ENCODE measurements around the gene GFRA1. TPM values are rescaled to one million over a fixed set of nuclear protein-coding genes. Genes with fewer than 3 reads are reported as not detected.

Gene GFRA1
- total and polyA plus RNA-seq, 7 experiments from 2014 or later = not detected

DNA sequence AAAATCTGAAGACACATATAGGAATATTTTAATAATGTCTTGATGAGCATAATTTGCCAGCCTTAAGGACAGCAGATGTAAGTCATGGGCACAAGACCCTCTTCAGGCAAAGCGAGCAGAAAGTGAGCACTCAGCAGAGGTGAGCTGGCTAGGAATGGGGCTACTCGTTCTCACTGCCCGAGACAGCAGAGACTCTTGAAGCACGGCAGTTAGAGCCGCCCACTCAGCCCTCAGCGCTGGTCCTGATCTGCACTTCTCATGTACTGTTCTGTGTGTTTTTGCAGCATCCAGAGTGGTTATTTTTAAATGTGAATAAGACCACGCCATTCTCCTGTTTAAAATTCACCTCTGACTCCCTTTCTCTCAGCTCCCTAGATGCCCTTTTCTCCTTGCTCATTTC is 65.3 kb downstream of the GFRA1 start:
- no peak overlapping the region for H3K4me3 Mint-ChIP-seq
- Histone ChIP-seq H3K27me3 (ENCODE audit: control insufficient read depth in 2 of 2, insufficient read depth in 2 of 2, low read length in 2 of 2) (no peaks in the 10 kb centered on the region), H3K4me3 (ENCODE audit: low read length) (no peak overlapping the region), H3K36me3 (ENCODE audit: control insufficient read depth in 2 of 3, insufficient read depth in 3 of 3, low read length in 3 of 3) (no peaks in the 10 kb centered on the region), H3K9me3 (ENCODE audit: control insufficient read depth in 2 of 3, low read length in 3 of 3) (no peaks in the 10 kb centered on the region), H3K4me1 (ENCODE audit: control insufficient read depth in 2 of 2, insufficient read depth in 2 of 2, low read length in 2 of 2) (no peaks in the 10 kb centered on the region), H3K27ac (ENCODE audit: low read depth, low read length) (no peak overlapping the region)
- intact Hi-C loops (cut with micrococcal nuclease) = no loop called here
- DNase-seq (no peak), ATAC-seq (no peak)
- POLR2A ChIA-PET = no interaction called here
- no peak overlapping the region for H3K27ac Mint-ChIP-seq
- H3K4me1 Mint-ChIP-seq = no peaks in the 10 kb centered on the region
- peaks cover 0 to 19% (median 0%) of the 10 kb centered on the region in 5 donors for H3K27me3 Mint-ChIP-seq
- CTCF ChIA-PET = no interaction called here
- no peaks in the 10 kb centered on the region for H3K36me3 Mint-ChIP-seq
- peaks cover 0 to 6% (median 0%) of the 10 kb centered on the region in 11 donors for H3K9me3 Mint-ChIP-seq

DNA sequence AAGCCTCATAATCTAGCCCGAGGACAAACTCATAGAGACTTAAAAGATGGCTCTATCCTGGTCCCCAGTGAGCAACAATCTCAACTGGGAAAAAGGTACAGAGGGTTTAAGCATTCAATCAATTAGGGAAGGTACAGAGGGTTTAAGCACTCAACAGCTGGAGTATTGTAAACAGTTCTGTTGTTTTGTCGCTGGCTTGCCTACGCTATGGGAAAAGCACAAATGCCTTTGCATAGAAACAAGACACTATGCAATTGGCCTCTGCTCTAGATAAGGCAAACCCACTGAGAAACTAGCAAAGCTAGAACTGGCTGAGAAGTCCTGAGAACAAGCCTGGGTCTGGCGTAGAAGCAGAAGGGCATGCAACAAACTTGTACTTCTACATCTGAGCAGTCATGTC is 69.3 kb downstream of the GFRA1 start:
- no peak overlapping the region for H3K27ac ChIP-seq (ENCODE audit: low read depth, low read length)
- POLR2A ChIA-PET = no interaction called here
- H3K9me3 ChIP-seq (ENCODE audit: control insufficient read depth in 2 of 3, low read length in 3 of 3) = no peaks in the 10 kb centered on the region
- no peaks in the 10 kb centered on the region for H3K27me3 ChIP-seq (ENCODE audit: control insufficient read depth in 2 of 2, insufficient read depth in 2 of 2, low read length in 2 of 2)
- Mint-ChIP-seq H3K36me3 (no peaks in the 10 kb centered on the region), H3K9me3 (peaks cover 0 to 5% (median 0%) of the 10 kb centered on the region in 11 donors), H3K27me3 (peaks cover 0 to 38% (median 5%) of the 10 kb centered on the region in 5 donors), H3K4me3 (no peak overlapping the region), H3K27ac (no peak overlapping the region), H3K4me1 (no peaks in the 10 kb centered on the region)
- ATAC-seq (no peak), DNase-seq (no peak)
- intact Hi-C loops (cut with micrococcal nuclease) = no loop called here
- no peaks in the 10 kb centered on the region for H3K4me1 ChIP-seq (ENCODE audit: control insufficient read depth in 2 of 2, insufficient read depth in 2 of 2, low read length in 2 of 2)
- CTCF ChIA-PET = no interaction called here
- H3K36me3 ChIP-seq (ENCODE audit: control insufficient read depth in 2 of 3, insufficient read depth in 3 of 3, low read length in 3 of 3) = no peaks in the 10 kb centered on the region
- no peak overlapping the region for H3K4me3 ChIP-seq (ENCODE audit: low read length)

DNA sequence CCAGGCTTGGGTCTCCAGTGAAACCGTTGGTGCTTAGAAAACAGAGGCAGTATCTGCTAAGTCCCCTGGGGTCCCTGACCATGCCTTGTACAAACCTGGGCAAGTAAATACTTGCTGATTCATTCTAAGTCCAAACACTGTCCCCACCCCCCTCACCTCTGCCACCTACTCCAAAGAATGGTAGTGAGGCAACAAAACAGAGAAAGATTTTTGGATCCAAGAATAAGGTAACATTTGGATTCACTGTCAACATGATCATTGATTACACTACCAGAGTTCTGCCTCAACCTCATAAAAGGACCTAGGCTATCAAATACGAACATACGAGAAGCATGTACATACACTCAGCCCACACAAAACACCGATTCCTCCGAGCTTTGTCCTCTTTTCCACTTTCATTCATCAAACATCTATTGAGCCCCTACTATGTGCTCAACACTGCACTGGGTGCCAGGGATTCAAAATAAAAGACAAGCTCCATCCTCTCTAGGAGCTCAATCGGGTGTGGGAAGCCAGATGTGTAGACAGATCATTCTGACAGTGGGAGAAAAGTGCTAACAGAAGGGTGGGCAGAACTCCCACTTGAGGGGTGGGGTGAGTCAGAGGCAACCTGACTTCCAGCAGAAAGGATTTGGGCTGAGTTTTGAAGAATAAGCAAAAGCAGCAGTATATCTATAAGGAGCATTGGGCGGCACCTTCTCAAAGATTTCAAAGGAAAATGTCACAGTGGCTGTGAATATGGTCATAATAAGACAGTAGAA is 71.2 kb downstream of the GFRA1 start:
- no peak for DNase-seq
- no peaks in the 10 kb centered on the region for H3K36me3 Mint-ChIP-seq
- H3K9me3 ChIP-seq (ENCODE audit: control insufficient read depth in 2 of 3, low read length in 3 of 3) = no peaks in the 10 kb centered on the region
- H3K4me1 Mint-ChIP-seq = no peaks in the 10 kb centered on the region
- no peaks in the 10 kb centered on the region for H3K4me1 ChIP-seq (ENCODE audit: control insufficient read depth in 2 of 2, insufficient read depth in 2 of 2, low read length in 2 of 2)
- H3K27me3 Mint-ChIP-seq = peaks cover 0 to 31% (median 5%) of the 10 kb centered on the region in 5 donors
- no peak overlapping the region for H3K27ac Mint-ChIP-seq
- H3K27me3 ChIP-seq (ENCODE audit: control insufficient read depth in 2 of 2, insufficient read depth in 2 of 2, low read length in 2 of 2) = no peaks in the 10 kb centered on the region
- no peak overlapping the region for H3K4me3 Mint-ChIP-seq
- H3K27ac ChIP-seq (ENCODE audit: low read depth, low read length) = no peak overlapping the region
- no peak for ATAC-seq
- H3K36me3 ChIP-seq (ENCODE audit: control insufficient read depth in 2 of 3, insufficient read depth in 3 of 3, low read length in 3 of 3) = no peaks in the 10 kb centered on the region
- ChIA-PET POLR2A (no interaction called here), CTCF (no interaction called here)
- H3K9me3 Mint-ChIP-seq = peaks cover 0 to 7% (median 0%) of the 10 kb centered on the region in 11 donors
- intact Hi-C loops (cut with micrococcal nuclease) = no loop called here
- H3K4me3 ChIP-seq (ENCODE audit: low read length) = no peak overlapping the region

DNA sequence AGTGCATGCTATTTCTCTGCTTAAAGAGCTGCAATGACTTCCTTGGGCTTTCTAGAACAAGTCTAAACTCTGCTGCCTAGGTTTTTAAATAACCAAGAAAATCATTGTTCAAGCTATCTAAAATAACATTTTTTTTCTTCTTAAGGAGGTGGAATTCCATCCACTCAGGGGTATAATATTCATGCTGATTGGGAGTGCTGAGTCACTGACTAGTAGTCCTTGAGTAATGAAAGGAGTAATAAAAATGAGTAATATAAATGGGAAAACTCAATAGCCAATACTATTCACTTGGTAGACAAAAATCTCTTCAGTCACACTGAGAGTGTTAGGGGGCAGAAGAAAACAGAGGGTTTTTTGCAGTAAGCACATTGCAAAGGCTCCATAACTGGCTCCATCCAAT is 72.0 kb downstream of the GFRA1 start:
- peaks cover 0 to 31% (median 5%) of the 10 kb centered on the region in 5 donors for H3K27me3 Mint-ChIP-seq
- Histone ChIP-seq H3K9me3 (ENCODE audit: control insufficient read depth in 2 of 3, low read length in 3 of 3) (no peaks in the 10 kb centered on the region), H3K27me3 (ENCODE audit: control insufficient read depth in 2 of 2, insufficient read depth in 2 of 2, low read length in 2 of 2) (no peaks in the 10 kb centered on the region), H3K27ac (ENCODE audit: low read depth, low read length) (no peak overlapping the region), H3K4me1 (ENCODE audit: control insufficient read depth in 2 of 2, insufficient read depth in 2 of 2, low read length in 2 of 2) (no peaks in the 10 kb centered on the region), H3K4me3 (ENCODE audit: low read length) (no peak overlapping the region), H3K36me3 (ENCODE audit: control insufficient read depth in 2 of 3, insufficient read depth in 3 of 3, low read length in 3 of 3) (no peaks in the 10 kb centered on the region)
- ChIA-PET POLR2A (no interaction called here), CTCF (no interaction called here)
- no peak for ATAC-seq
- H3K36me3 Mint-ChIP-seq = no peaks in the 10 kb centered on the region
- no peaks in the 10 kb centered on the region for H3K4me1 Mint-ChIP-seq
- H3K9me3 Mint-ChIP-seq = peaks cover 0 to 7% (median 0%) of the 10 kb centered on the region in 11 donors
- no peak overlapping the region for H3K4me3 Mint-ChIP-seq
- no peak overlapping the region for H3K27ac Mint-ChIP-seq
- DNase-seq = no peak
- intact Hi-C loops (cut with micrococcal nuclease) = no loop called here

DNA sequence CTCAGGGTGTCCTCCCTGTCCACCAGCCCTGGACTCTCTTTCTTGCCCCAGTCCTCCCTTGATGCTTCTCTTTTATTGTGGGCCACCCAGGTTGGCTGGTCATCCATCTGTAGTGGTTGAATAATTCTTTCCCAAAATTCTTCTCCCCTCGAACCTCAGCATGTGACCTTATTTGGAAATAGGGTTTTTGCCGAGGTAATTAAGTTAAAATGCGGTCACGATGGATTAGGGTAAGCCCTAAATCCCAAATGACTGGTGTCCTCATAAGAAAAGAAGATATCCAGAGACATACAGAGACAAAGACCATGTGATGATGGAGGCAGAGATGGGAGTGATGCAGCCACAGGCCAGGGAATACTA is 74.3 kb downstream of the GFRA1 start:
- Histone ChIP-seq H3K9me3 (ENCODE audit: control insufficient read depth in 2 of 3, low read length in 3 of 3) (peaks cover 0 to 12% (median 0%) of the 10 kb centered on the region in 3 experiments), H3K36me3 (ENCODE audit: control insufficient read depth in 2 of 3, insufficient read depth in 3 of 3, low read length in 3 of 3) (no peaks in the 10 kb centered on the region), H3K27me3 (ENCODE audit: control insufficient read depth in 2 of 2, insufficient read depth in 2 of 2, low read length in 2 of 2) (no peaks in the 10 kb centered on the region), H3K4me3 (ENCODE audit: low read length) (no peak overlapping the region), H3K4me1 (ENCODE audit: control insufficient read depth in 2 of 2, insufficient read depth in 2 of 2, low read length in 2 of 2) (no peaks in the 10 kb centered on the region), H3K27ac (ENCODE audit: low read depth, low read length) (no peak overlapping the region)
- H3K4me1 Mint-ChIP-seq = no peaks in the 10 kb centered on the region
- peaks cover 0 to 31% (median 5%) of the 10 kb centered on the region in 5 donors for H3K27me3 Mint-ChIP-seq
- intact Hi-C loops (cut with micrococcal nuclease) = no loop called here
- H3K4me3 Mint-ChIP-seq = no peak overlapping the region
- H3K27ac Mint-ChIP-seq = no peak overlapping the region
- H3K9me3 Mint-ChIP-seq = peaks cover 0 to 20% (median 7%) of the 10 kb centered on the region in 11 donors
- ATAC-seq = no peak
- peaks cover 0 to 4% (median 0%) of the 10 kb centered on the region in 5 donors for H3K36me3 Mint-ChIP-seq
- DNase-seq = no peak
- ChIA-PET CTCF (no interaction called here), POLR2A (no interaction called here)

DNA sequence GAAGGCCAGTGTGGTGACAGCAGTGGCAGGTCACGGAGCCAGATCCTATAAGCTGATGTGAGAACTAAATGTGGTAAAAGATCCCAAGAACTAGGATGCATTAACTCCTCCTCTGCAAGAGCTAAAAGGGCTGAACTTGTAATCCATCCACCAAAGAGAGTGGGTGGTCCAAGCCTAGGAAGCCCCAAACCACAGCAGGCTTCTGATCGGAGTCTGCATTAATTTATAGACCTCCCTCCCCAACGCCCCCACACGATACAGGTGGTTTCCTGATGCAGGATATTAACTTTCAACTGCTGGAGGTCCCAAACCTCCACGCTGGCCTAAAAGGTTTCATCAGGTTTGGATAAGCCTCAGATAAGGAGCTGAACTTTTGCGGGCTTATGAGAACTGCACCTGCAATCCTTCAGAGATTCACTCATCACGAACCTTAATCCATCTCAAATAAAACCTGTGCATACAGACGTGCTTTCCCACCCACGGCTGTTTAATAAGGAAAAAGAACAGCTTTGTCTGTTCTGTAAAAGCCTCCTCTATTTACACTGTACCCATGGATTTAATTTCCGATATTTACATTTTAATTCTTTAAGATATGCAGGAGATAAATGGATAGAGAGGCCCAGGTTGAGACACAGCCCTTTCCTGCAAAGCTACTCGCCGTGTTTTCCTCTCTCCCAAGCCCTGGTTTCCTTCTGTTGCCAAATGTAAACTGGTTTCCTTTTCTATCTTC is 74.9 kb downstream of the GFRA1 start:
- Mint-ChIP-seq H3K27me3 (peaks cover 0 to 26% (median 5%) of the 10 kb centered on the region in 5 donors), H3K9me3 (peaks cover 0 to 20% (median 7%) of the 10 kb centered on the region in 11 donors), H3K4me1 (no peaks in the 10 kb centered on the region), H3K27ac (no peak overlapping the region), H3K4me3 (no peak overlapping the region), H3K36me3 (peaks cover 0 to 4% (median 0%) of the 10 kb centered on the region in 5 donors)
- POLR2A ChIA-PET = no interaction called here
- no peak overlapping the region for H3K4me3 ChIP-seq (ENCODE audit: low read length)
- DNase-seq (no peak), ATAC-seq (no peak)
- H3K36me3 ChIP-seq (ENCODE audit: control insufficient read depth in 2 of 3, insufficient read depth in 3 of 3, low read length in 3 of 3) = no peaks in the 10 kb centered on the region
- intact Hi-C loops (cut with micrococcal nuclease) = no loop called here
- H3K4me1 ChIP-seq (ENCODE audit: control insufficient read depth in 2 of 2, insufficient read depth in 2 of 2, low read length in 2 of 2) = no peaks in the 10 kb centered on the region
- peaks cover 0 to 12% (median 0%) of the 10 kb centered on the region in 3 experiments for H3K9me3 ChIP-seq (ENCODE audit: control insufficient read depth in 2 of 3, low read length in 3 of 3)
- CTCF ChIA-PET = no interaction called here
- H3K27me3 ChIP-seq (ENCODE audit: control insufficient read depth in 2 of 2, insufficient read depth in 2 of 2, low read length in 2 of 2) = no peaks in the 10 kb centered on the region
- H3K27ac ChIP-seq (ENCODE audit: low read depth, low read length) = no peak overlapping the region

DNA sequence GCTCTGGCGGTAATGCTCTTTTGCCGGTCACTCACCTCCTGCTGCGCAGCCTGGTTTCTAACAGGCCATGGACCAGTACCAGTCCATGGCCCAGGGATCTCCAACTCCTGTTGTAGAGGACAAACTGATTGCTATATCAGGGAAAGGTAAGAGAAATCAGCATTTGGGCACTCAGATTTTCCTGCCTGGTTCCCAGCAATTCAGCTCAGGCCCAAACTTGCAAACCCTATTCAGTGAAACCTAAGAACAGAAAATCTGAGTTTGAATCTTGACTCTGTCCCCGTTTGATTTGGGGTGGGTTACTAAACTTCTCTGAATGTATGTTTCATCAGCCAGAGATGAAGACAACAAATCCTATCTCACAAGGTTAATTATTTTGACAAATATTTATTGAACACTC is 77.4 kb downstream of the GFRA1 start:
- DNase-seq (no peak), ATAC-seq (no peak)
- Mint-ChIP-seq H3K27me3 (peaks cover 0 to 15% (median 0%) of the 10 kb centered on the region in 5 donors), H3K9me3 (peaks cover 0 to 20% (median 8%) of the 10 kb centered on the region in 11 donors), H3K27ac (no peak overlapping the region), H3K36me3 (peaks cover 0 to 4% (median 0%) of the 10 kb centered on the region in 5 donors), H3K4me1 (no peaks in the 10 kb centered on the region), H3K4me3 (no peak overlapping the region)
- Histone ChIP-seq H3K4me3 (ENCODE audit: low read length) (no peak overlapping the region), H3K27me3 (ENCODE audit: control insufficient read depth in 2 of 2, insufficient read depth in 2 of 2, low read length in 2 of 2) (no peaks in the 10 kb centered on the region), H3K36me3 (ENCODE audit: control insufficient read depth in 2 of 3, insufficient read depth in 3 of 3, low read length in 3 of 3) (no peaks in the 10 kb centered on the region), H3K4me1 (ENCODE audit: control insufficient read depth in 2 of 2, insufficient read depth in 2 of 2, low read length in 2 of 2) (no peaks in the 10 kb centered on the region), H3K9me3 (ENCODE audit: control insufficient read depth in 2 of 3, low read length in 3 of 3) (peaks cover 0 to 12% (median 0%) of the 10 kb centered on the region in 3 experiments), H3K27ac (ENCODE audit: low read depth, low read length) (no peak overlapping the region)
- CTCF ChIA-PET = no interaction called here
- POLR2A ChIA-PET = no interaction called here
- intact Hi-C loops (cut with micrococcal nuclease) = no loop called here
